ENCODE data around the gene NFASC.

The NFASC gene

GRCh38 chr1:205038132-205038786, 167.6 kb downstream of the NFASC start:
- Histone ChIP-seq H3K4me2 (ENCODE audit: low read length) (no peak overlapping the region), H3K4me3 (ENCODE audit: low read length) (no peak overlapping the region), H3K4me1 (ENCODE audit: low read length) (no peaks in the 10 kb centered on the region), H3K27me3 (ENCODE audit: low read depth, low read length) (peaks cover 60% of the 10 kb centered on the region), H3K9ac (ENCODE audit: low read length) (no peak overlapping the region), H3K36me3 (replicated peaks; ENCODE audit: low read depth, low read length) (no peaks in the 10 kb centered on the region), H3K27ac (ENCODE audit: low read length) (no peak overlapping the region), H3K9me3 (ENCODE audit: insufficient read depth, low read length) (no peaks in the 10 kb centered on the region), H3K79me2 (ENCODE audit: low read length) (no peaks in the 10 kb centered on the region), H4K20me1 (ENCODE audit: insufficient read depth, low read length) (no peaks in the 10 kb centered on the region), H2AFZ (ENCODE audit: low read depth, low read length) (no peak overlapping the region)
- no peak for TF ChIP-seq EZH2phosphoT487 (IDR thresholded peaks at IDR 0.05; ENCODE audit: low read depth)
- TF ChIP-seq, protein P1, sequence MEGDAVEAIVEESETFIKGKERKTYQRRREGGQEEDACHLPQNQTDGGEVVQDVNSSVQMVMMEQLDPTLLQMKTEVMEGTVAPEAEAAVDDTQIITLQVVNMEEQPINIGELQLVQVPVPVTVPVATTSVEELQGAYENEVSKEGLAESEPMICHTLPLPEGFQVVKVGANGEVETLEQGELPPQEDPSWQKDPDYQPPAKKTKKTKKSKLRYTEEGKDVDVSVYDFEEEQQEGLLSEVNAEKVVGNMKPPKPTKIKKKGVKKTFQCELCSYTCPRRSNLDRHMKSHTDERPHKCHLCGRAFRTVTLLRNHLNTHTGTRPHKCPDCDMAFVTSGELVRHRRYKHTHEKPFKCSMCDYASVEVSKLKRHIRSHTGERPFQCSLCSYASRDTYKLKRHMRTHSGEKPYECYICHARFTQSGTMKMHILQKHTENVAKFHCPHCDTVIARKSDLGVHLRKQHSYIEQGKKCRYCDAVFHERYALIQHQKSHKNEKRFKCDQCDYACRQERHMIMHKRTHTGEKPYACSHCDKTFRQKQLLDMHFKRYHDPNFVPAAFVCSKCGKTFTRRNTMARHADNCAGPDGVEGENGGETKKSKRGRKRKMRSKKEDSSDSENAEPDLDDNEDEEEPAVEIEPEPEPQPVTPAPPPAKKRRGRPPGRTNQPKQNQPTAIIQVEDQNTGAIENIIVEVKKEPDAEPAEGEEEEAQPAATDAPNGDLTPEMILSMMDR (IDR thresholded peaks at IDR 0.05; ENCODE audit: low read depth, low read length) = no peak

DNA sequence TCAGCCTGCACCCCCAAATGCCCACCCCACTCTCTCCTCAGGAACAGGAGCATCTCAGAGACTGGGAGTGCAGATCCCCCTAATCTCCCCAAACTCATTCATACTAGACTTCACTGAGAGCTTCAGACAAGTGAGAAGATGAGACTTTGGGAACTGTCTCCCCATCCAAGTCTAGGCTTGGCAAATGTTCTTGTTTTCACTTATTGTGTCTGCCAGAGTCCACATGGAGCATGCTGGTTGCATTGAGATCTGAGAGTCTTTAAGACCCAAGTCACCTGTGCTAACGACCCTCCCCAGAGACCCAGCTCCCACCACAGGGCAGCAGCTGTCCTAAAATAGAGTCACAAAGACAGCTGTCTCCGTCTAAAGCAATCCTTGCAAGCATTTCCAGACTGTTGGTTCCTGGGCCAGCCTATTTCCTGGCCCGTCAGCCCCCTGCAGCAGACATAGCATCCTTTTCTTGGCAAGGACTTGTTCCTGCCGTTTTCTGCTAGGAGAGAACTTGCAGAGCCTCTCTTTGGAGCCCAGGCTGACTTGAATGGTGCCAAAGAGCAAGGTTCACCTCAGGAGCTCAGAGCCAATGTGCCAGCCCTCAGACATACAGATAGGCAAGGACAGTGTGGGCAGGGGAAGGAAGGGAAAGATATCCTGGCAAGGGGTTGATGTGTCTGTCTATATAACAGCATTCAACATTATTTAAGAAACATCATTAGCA, 170.5 kb downstream of the NFASC start:
- Histone ChIP-seq H3K9ac (ENCODE audit: low read length) (no peak overlapping the region), H3K4me3 (ENCODE audit: low read length) (no peak overlapping the region)

DNA sequence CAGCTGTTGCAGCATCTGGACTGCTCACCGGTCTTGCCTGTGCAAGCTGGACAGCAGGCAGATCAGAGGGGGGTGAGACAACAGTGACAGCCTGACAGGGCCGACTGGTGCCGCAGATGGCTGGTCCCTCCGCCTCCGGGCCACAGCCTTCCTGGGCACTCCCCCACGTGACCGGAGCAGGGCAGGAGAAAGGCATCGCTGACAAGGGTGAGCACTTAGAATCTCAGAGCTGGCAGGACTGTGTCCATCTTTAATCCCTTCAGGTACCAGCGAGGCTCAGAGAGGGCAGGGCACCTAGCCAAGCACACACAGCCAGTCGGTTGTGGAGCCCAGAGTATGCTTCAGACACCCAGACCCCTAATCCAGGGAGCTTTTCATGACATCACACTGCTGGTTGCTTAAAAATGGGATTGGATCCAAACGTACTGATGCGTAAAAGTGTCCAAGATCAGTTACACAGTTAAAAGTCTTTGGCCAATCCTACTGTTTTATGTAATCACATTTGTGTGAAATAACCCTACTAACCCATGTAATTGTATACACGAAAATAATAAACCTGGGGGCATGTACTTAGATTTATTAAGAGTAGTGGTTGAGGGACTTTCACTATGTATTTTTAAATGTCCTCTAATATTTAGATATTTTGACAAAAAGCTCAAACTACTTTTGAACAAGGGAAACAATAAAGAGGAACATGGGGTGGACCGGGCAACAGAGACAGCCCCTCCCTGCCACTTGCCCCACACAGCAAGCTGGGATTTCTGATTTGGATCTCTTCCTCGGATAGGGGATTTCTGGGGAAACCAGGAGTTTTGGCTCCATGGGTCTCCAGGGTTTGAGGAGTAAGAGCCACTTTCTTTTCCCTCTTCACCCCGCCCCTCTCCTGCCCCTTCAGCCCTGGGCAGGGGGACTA, 171.6 kb downstream of the NFASC start:
- H3K27me3 ChIP-seq (ENCODE audit: low read depth, low read length) = peaks cover 80% of the 10 kb centered on the region
- no peak overlapping the region for H3K27ac ChIP-seq (ENCODE audit: low read length)
- no peak overlapping the region for H3K4me2 ChIP-seq (ENCODE audit: low read length)
- no peaks in the 10 kb centered on the region for H3K36me3 ChIP-seq (replicated peaks; ENCODE audit: low read depth, low read length)
- H3K4me1 ChIP-seq (ENCODE audit: low read length) = no peaks in the 10 kb centered on the region
- H3K79me2 ChIP-seq (ENCODE audit: low read length) = no peaks in the 10 kb centered on the region
- no peaks in the 10 kb centered on the region for H4K20me1 ChIP-seq (ENCODE audit: insufficient read depth, low read length)
- H3K9me3 ChIP-seq (ENCODE audit: insufficient read depth, low read length) = no peaks in the 10 kb centered on the region
- TF ChIP-seq EZH2phosphoT487 (IDR thresholded peaks at IDR 0.05; ENCODE audit: low read depth) = no peak
- TF ChIP-seq, protein P1 (IDR thresholded peaks at IDR 0.05; ENCODE audit: low read depth, low read length) = no peak
- no peak overlapping the region for H3K4me3 ChIP-seq (ENCODE audit: low read length)
- no peak overlapping the region for H3K9ac ChIP-seq (ENCODE audit: low read length)
- H2AFZ ChIP-seq (ENCODE audit: low read depth, low read length) = no peak overlapping the region

More for the DNA sequence above, 170.5 kb downstream of the NFASC start:
- Histone ChIP-seq H3K27me3 (ENCODE audit: low read depth, low read length) (peaks cover 72% of the 10 kb centered on the region), H3K79me2 (ENCODE audit: low read length) (no peaks in the 10 kb centered on the region), H4K20me1 (ENCODE audit: insufficient read depth, low read length) (no peaks in the 10 kb centered on the region), H3K4me1 (ENCODE audit: low read length) (no peaks in the 10 kb centered on the region), H2AFZ (ENCODE audit: low read depth, low read length) (no peak overlapping the region), H3K4me2 (ENCODE audit: low read length) (no peak overlapping the region), H3K36me3 (replicated peaks; ENCODE audit: low read depth, low read length) (no peaks in the 10 kb centered on the region), H3K9me3 (ENCODE audit: insufficient read depth, low read length) (no peaks in the 10 kb centered on the region), H3K27ac (ENCODE audit: low read length) (no peak overlapping the region)
- TF ChIP-seq EZH2phosphoT487 (IDR thresholded peaks at IDR 0.05; ENCODE audit: low read depth) = no peak
- TF ChIP-seq, protein P1 (IDR thresholded peaks at IDR 0.05; ENCODE audit: low read depth, low read length) = no peak
